Measurements from ENCODE around the gene CPPED1. TPM values are rescaled to one million over a fixed set of nuclear protein-coding genes. Genes with fewer than 3 reads are reported as not detected.

Gene CPPED1
- total RNA-seq, 2 donors from 2014 or later: 3.3 to 4.4 TPM

- intact Hi-C loops (cut with DNase I): no loop called here
- no peak for TF ChIP-seq POLR2A (IDR thresholded peaks at IDR 0.05)
- H3K4me1 ChIP-seq: no peaks in the 10 kb centered on the region
- no peaks in the 10 kb centered on the region for H3K36me3 ChIP-seq (replicated peaks in 1 of 2; ENCODE audit: insufficient read depth in 1 of 2, low read depth in 2 of 2)
- no peaks in the 10 kb centered on the region for H3K9me3 ChIP-seq
- no peak for DNase-seq
- 71 to 84% methylated on average over 8 of the region's 8 CpGs for WGBS, 2 donors
- ATAC-seq: no peak
- no peak overlapping the region for H3K4me3 ChIP-seq
- no peak overlapping the region for H3K27ac ChIP-seq
- H3K27me3 ChIP-seq: no peaks in the 10 kb centered on the region
Measured at GRCh38 chr16:12643034-12643455, 160.6 kb downstream of the CPPED1 start.

GRCh38 chr16:12639044-12639443, 164.6 kb downstream of the CPPED1 start:
- DNase-seq (no peak), ATAC-seq (no peak)
- Histone ChIP-seq H3K27ac (no peak overlapping the region), H3K4me1 (no peaks in the 10 kb centered on the region), H3K4me3 (no peak overlapping the region), H3K36me3 (replicated peaks in 1 of 2; ENCODE audit: insufficient read depth in 1 of 2, low read depth in 2 of 2) (no peaks in the 10 kb centered on the region), H3K9me3 (no peaks in the 10 kb centered on the region), H3K27me3 (no peaks in the 10 kb centered on the region)
- WGBS, 2 donors: 42 to 70% methylated on average over 3 to 4 of the region's 4 CpGs
- intact Hi-C loops (cut with DNase I): no loop called here
- TF ChIP-seq POLR2A (IDR thresholded peaks at IDR 0.05) (no peak), CTCF (IDR thresholded peaks at IDR 0.05) (no peak)

GRCh38 chr16:12637002-12637401, 166.7 kb downstream of the CPPED1 start:
- DNase-seq (no peak), ATAC-seq (no peak)
- Histone ChIP-seq H3K27me3 (no peaks in the 10 kb centered on the region), H3K4me1 (no peaks in the 10 kb centered on the region), H3K27ac (no peak overlapping the region), H3K9me3 (no peaks in the 10 kb centered on the region), H3K4me3 (no peak overlapping the region), H3K36me3 (replicated peaks in 1 of 2; ENCODE audit: insufficient read depth in 1 of 2, low read depth in 2 of 2) (no peaks in the 10 kb centered on the region)
- intact Hi-C loops (cut with DNase I): no loop called here
- TF ChIP-seq CTCF (IDR thresholded peaks at IDR 0.05) (no peak), POLR2A (IDR thresholded peaks at IDR 0.05) (no peak)
- 23 to 29% methylated on average over 8 to 12 of the region's 12 CpGs for WGBS, 2 donors

- Histone ChIP-seq H3K36me3 (replicated peaks in 1 of 2; ENCODE audit: insufficient read depth in 1 of 2, low read depth in 2 of 2) (no peaks in the 10 kb centered on the region), H3K27me3 (no peaks in the 10 kb centered on the region), H3K4me1 (no peaks in the 10 kb centered on the region), H3K4me3 (no peak overlapping the region), H3K9me3 (no peaks in the 10 kb centered on the region), H3K27ac (no peak overlapping the region)
- DNase-seq: no peak
- no peak for TF ChIP-seq POLR2A (IDR thresholded peaks at IDR 0.05)
- TF ChIP-seq CTCF (IDR thresholded peaks at IDR 0.05): no peak
- 64 to 66% methylated on average over 6 to 9 of the region's 9 CpGs for WGBS, 2 donors
- no peak for ATAC-seq
- intact Hi-C loops (cut with DNase I): no loop called here
Measured at GRCh38 chr16:12629271-12629670, 174.4 kb downstream of the CPPED1 start.

- DNase-seq (no peak), ATAC-seq (no peak)
- no peaks in the 10 kb centered on the region for H3K9me3 ChIP-seq
- 16 to 18% methylated on average over 2 of the region's 2 CpGs for WGBS, 2 donors
- intact Hi-C loops (cut with DNase I): no loop called here
- no peak overlapping the region for H3K4me3 ChIP-seq
- no peaks in the 10 kb centered on the region for H3K27me3 ChIP-seq
- no peaks in the 10 kb centered on the region for H3K36me3 ChIP-seq (replicated peaks in 1 of 2; ENCODE audit: insufficient read depth in 1 of 2, low read depth in 2 of 2)
- H3K27ac ChIP-seq: no peak overlapping the region
- no peaks in the 10 kb centered on the region for H3K4me1 ChIP-seq
- TF ChIP-seq POLR2A (IDR thresholded peaks at IDR 0.05) (no peak), CTCF (IDR thresholded peaks at IDR 0.05) (no peak)
Measured at GRCh38 chr16:12628536-12628935, 175.2 kb downstream of the CPPED1 start.
